Activated T-helper 1 cell treated with anti-CD3 and anti-CD28 coated beads, Interleukin-12 subunit alpha, Interleukin-12 subunit beta, Interleukin-2, Interleukin-4 antibody, amounts not matched to agents 30 ng/mL and 10 ng/mL and 1 ng/mL, durations not matched to agents 14 hours and 24 hours and 36 hours (primary cell): Measurements from ENCODE around the gene GABBR2. TPM values are rescaled to one million over a fixed set of nuclear protein-coding genes. Genes with fewer than 3 reads are reported as not detected.

Experiments
- DNase-seq: peaks from one replicate; pipeline ENCODE4 v3.0.0; 2021; ENCODE audit warnings: low spot score
- H3K27ac Mint-ChIP-seq: one replicate; pipeline ENCODE4 v1.8.0; 2021; ENCODE audit warnings: mild to moderate bottlenecking, mixed read lengths
- H3K27me3 Mint-ChIP-seq: one replicate; pipeline ENCODE4 v1.8.0; 2022; ENCODE audit warnings: mild to moderate bottlenecking, moderate library complexity, mixed read lengths; ENCODE audit not compliant: insufficient read depth
- H3K36me3 Mint-ChIP-seq: one replicate; pipeline ENCODE4 v1.8.0; 2021; ENCODE audit warnings: low read depth, mixed read lengths
- H3K4me1 Mint-ChIP-seq: one replicate; pipeline ENCODE4 v1.8.0; 2021; ENCODE audit warnings: low read depth, mixed read lengths
- H3K4me3 Mint-ChIP-seq: one replicate; pipeline ENCODE4 v1.8.0; 2021; ENCODE audit warnings: mild to moderate bottlenecking, moderate library complexity, mixed read lengths
- H3K9me3 Mint-ChIP-seq: one replicate; pipeline ENCODE4 v1.8.0; 2021; ENCODE audit warnings: mixed read lengths
- intact Hi-C: fragments of 100-400 bp; cut with micrococcal nuclease; formaldehyde crosslinking; loops from one replicate; pipeline ENCODE4 v1.15.1; 2024
- total RNA-seq: library from RNA; stranded (reverse); gene quantifications from 2 replicates; pipeline ENCODE4 v1.2.3, GENCODE V29; 2022

The GABBR2 gene
- total RNA-seq, 1 donor from 2014 or later: not detected

GRCh38 chr9:98327249-98327561 is 381.5 kb downstream of the GABBR2 start:
- no peak for DNase-seq
- H3K4me1 Mint-ChIP-seq: no peaks in the 10 kb centered on the region
- H3K27ac Mint-ChIP-seq: no peak overlapping the region
- H3K27me3 Mint-ChIP-seq: peaks cover 10% of the 10 kb centered on the region
- H3K36me3 Mint-ChIP-seq: no peaks in the 10 kb centered on the region
- H3K4me3 Mint-ChIP-seq: no peak overlapping the region
- intact Hi-C loops: no loop called here
- no peaks in the 10 kb centered on the region for H3K9me3 Mint-ChIP-seq

DNA sequence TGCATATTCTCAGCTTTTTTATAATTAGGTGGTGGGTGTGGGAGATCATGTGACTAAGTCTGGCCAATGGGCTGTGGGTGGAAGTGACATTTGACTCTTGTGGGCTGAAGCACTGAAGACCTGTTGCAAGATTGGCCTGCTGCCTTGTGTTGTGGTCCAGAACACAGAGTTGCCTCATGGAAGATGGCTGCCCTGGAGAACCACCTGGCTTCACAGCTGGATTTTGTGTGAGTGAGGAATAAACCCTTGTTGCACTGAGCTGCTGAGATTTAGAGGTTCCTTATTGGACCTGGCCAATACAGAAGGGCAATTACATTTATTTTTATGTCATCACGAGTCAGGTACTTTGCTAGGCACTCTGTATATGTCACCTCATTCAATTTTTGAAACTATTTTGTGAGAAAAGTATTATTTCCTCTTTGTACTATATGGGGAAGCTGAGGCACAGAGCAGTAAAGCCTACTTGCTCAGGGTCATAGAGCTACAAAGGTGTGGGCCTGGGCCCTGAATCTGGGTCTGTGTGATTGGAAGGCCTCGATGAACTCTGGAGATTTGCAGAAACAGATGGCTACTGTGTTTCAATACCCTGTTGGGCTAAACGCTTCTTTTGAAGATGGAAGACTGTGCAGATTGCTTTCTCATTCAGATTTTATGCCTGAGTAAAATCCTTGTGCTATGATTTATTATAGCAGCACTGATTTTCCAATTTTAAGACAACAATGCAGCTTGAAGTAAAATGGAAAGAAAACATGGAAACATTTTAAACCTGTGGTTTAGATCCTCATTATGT is 382.1 kb downstream of the GABBR2 start:
- H3K4me1 Mint-ChIP-seq: no peaks in the 10 kb centered on the region
- intact Hi-C loops: no loop called here
- H3K27me3 Mint-ChIP-seq: peaks cover 10% of the 10 kb centered on the region
- H3K27ac Mint-ChIP-seq: no peak overlapping the region
- H3K9me3 Mint-ChIP-seq: no peaks in the 10 kb centered on the region
- DNase-seq: no peak
- H3K36me3 Mint-ChIP-seq: no peaks in the 10 kb centered on the region
- no peak overlapping the region for H3K4me3 Mint-ChIP-seq

GRCh38 chr9:98324801-98325200 is 383.9 kb downstream of the GABBR2 start:
- intact Hi-C loops: no loop called here
- Mint-ChIP-seq H3K4me1 (no peaks in the 10 kb centered on the region), H3K4me3 (no peak overlapping the region), H3K27ac (no peak overlapping the region), H3K9me3 (no peaks in the 10 kb centered on the region), H3K36me3 (no peaks in the 10 kb centered on the region), H3K27me3 (peaks cover 10% of the 10 kb centered on the region)
- no peak for DNase-seq

- intact Hi-C loops: no loop called here
- Mint-ChIP-seq H3K36me3 (no peaks in the 10 kb centered on the region), H3K4me1 (no peaks in the 10 kb centered on the region), H3K9me3 (no peaks in the 10 kb centered on the region), H3K4me3 (no peak overlapping the region), H3K27me3 (peaks cover 10% of the 10 kb centered on the region), H3K27ac (no peak overlapping the region)
- DNase-seq: no peak
Measured at GRCh38 chr9:98323831-98324135, 385.0 kb downstream of the GABBR2 start.

DNA sequence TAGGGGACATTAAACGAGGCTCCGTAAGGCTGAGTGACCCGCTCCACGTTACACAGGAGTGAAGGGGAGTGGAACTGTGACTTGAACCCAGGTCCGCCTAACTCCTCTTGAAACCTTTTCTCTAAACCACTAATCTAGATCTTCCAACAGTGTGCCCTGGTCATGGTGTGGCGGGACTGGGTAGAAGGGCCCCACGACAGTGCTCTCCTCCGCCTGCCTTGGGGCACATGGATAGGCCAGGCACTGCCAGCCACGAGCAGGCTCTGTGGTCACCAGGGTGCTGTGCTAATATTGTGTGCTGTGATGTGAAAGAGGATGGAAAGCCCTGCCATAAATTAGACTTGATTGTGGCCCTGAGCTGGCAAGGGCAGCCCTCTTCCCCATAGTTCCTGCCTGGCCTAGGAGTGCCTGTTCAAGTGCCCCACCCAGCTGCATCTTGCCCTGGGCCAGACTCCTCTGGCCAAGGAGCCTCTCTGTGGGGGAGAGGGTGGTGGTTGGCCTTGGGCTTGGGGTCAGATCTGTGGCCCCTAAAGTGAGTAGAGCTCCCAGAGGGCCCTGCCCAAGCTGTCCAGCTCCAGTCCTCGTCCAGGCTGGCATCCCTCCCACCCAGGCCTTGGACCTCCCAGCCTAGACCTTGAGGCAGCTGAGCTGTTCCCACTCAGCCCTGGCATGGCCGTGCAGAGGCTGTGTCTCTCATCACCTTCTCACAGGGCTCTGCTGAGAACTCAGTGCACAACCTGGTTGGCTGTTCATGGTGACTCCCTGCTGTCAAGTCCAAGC is 385.5 kb downstream of the GABBR2 start:
- intact Hi-C loops: no loop called here
- Mint-ChIP-seq H3K9me3 (no peaks in the 10 kb centered on the region), H3K27ac (no peak overlapping the region), H3K4me3 (no peak overlapping the region), H3K27me3 (peaks cover 10% of the 10 kb centered on the region), H3K4me1 (no peaks in the 10 kb centered on the region), H3K36me3 (no peaks in the 10 kb centered on the region)
- DNase-seq: no peak

DNA sequence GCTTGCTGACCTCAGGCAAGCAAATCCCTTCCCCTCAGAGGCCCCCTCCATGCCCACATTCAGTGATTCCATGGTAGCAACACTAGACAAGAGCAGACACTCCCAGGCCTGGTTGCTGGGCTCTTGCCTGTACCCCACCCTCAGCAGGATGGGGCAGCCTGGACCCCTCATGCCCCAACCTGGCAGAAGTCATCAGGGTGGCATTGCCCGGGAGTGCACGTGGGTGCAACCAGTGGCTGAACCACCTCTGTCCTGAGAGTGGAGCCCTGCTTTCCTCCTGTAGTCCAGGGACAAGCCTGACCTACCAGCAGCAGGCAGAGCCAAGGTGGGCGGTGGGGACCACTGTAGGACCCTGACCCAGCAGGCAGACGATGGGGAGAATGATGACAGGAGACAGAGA is 387.5 kb downstream of the GABBR2 start:
- Mint-ChIP-seq H3K9me3 (no peaks in the 10 kb centered on the region), H3K4me1 (no peaks in the 10 kb centered on the region), H3K36me3 (no peaks in the 10 kb centered on the region), H3K27me3 (peaks cover 10% of the 10 kb centered on the region), H3K4me3 (no peak overlapping the region), H3K27ac (no peak overlapping the region)
- no peak for DNase-seq
- intact Hi-C loops: no loop called here

DNA sequence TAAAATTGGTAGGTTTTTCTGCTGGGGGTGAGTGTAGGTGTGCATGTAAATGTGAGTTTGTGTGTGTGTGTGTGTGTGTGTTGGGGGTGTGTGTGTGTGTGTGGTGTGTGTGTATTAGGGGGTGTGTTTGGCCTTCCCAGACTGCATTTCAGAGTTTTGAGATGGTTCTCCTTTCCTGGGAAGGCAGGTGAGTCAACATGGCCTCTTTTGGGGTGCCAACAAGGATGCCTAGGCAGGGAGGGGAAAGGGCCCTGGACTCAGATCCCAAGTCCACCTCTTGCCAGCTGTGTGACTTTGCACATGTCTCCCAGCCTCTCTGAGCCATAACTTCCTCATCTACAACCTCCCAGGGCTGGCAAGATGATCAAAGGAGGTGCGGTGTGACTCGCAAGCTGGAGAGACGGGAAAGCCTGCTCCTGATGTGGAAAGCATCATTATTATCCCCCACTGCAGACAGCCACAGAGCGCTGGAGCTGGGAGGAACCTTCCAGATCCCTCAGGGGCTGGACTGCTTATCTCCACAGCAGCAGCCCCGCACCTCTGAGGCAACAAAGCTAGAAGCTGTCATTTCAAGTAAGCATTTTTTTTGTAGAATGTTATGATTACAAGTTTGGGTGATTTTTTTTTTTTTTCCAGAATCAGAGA is 389.8 kb downstream of the GABBR2 start:
- intact Hi-C loops: no loop called here
- no peak overlapping the region for H3K4me3 Mint-ChIP-seq
- H3K9me3 Mint-ChIP-seq: no peaks in the 10 kb centered on the region
- H3K27me3 Mint-ChIP-seq: peaks cover 6% of the 10 kb centered on the region
- no peak for DNase-seq
- peaks cover 6% of the 10 kb centered on the region for H3K4me1 Mint-ChIP-seq
- no peak overlapping the region for H3K27ac Mint-ChIP-seq
- H3K36me3 Mint-ChIP-seq: no peaks in the 10 kb centered on the region

DNA sequence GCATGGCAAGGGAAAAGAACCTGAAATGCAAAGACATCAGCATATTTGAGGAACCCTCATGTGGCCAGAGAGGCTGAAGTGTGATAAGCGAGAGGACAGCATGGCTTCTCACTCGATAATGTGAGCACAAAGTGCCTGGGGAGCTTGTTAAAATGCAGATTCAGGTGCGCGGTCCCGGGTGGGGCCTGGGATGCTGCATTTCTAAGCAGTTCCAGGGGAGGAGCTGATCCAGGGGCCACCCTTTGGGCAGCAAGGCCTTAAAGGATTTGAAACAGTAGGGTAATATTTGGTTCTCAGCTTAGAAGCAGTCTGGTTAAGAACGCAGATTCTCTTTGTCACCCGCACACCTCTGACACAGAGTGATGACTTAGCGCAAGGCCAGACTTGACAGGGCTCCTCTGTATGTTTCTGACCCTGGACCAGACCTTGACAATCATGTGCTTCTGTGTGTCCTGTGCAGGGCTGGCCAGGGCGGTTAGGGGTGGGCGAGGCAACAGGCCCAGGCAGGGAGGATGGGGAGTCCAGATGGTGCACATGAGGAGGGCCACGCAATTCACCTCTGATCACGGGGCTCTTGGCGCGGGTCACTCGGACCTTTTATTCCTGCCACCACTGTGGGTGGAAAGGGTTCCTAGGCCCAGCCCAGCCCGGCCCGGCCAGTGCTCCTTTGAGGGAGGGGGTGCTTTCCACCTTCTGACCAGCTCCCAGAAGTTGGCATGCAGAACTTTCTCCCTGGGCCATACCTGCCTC is 390.5 kb downstream of the GABBR2 start:
- Mint-ChIP-seq H3K27me3 (peaks cover 6% of the 10 kb centered on the region), H3K4me3 (no peak overlapping the region), H3K4me1 (peaks cover 6% of the 10 kb centered on the region), H3K9me3 (no peaks in the 10 kb centered on the region), H3K36me3 (no peaks in the 10 kb centered on the region), H3K27ac (no peak overlapping the region)
- intact Hi-C loops: no loop called here
- no peak for DNase-seq

- no peak for DNase-seq
- Mint-ChIP-seq H3K9me3 (no peaks in the 10 kb centered on the region), H3K4me3 (no peak overlapping the region), H3K36me3 (no peaks in the 10 kb centered on the region), H3K4me1 (peaks cover 6% of the 10 kb centered on the region), H3K27me3 (peaks cover 6% of the 10 kb centered on the region), H3K27ac (no peak overlapping the region)
- intact Hi-C loops: no loop called here
Measured at GRCh38 chr9:98317134-98317857, 391.4 kb downstream of the GABBR2 start.

DNA sequence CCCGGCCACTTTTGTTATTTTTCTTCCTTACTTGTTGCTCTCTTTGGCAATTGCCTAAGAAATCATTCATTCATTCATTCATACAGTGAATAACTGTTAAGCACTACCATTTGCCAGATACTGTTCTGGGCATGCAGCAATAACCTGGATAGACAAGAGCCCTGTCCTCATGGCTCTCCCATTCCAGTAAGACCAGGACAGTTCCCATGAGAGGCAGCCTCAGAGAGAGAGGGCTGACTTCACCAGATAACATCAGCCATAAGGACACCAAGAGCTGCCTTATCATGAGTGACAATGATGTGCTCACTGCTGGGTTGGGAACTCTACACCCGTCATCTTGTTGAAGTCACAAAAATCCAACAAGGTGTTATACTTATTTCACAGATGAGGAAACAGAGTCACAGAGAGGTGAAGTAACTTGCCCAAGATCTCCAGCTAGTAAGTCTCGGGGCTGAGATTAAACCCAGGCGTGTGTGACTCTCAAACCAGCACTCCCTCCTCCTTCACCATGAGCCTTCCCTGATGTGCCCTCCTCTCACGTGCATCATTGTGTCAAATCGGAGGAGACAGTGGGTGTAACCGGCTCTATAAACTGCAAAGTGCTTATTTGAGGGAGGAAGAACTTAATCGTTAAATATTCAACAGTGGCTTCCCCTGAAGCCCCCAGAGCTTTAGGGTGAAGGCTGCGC is 392.1 kb downstream of the GABBR2 start:
- H3K27ac Mint-ChIP-seq: no peak overlapping the region
- peaks cover 8% of the 10 kb centered on the region for H3K27me3 Mint-ChIP-seq
- H3K4me3 Mint-ChIP-seq: no peak overlapping the region
- H3K4me1 Mint-ChIP-seq: peaks cover 6% of the 10 kb centered on the region
- intact Hi-C loops: no loop called here
- H3K9me3 Mint-ChIP-seq: no peaks in the 10 kb centered on the region
- DNase-seq: no peak
- H3K36me3 Mint-ChIP-seq: no peaks in the 10 kb centered on the region

DNA sequence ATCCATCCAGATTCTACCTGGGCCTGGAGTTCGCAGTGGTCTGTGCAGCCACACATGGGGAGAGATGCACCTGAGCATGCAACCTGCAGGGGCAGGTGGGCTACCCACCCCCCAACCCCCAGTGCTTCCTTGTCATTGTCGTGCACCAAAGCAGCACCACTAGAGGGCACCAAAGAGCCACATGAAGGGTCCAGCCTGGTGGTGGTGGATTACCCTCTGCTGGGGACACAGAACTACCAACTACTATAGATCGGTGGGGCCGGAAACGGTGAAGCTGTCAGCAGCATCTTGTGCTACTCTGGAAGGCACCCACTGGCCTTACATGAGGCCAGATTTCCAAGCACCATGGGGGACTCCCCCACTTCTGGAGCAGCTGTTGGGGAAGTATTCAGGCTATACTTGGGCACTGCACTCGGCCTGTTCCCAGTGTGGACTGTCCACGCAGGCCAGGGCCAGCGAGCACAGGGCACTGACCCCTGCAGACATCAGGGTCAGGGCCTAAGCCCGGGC is 393.1 kb downstream of the GABBR2 start:
- intact Hi-C loops: loop anchor here (1.0 kb wide), 2 partner anchors 461 to 476 kb away; no protein-coding TSS in a partner anchor

DNA sequence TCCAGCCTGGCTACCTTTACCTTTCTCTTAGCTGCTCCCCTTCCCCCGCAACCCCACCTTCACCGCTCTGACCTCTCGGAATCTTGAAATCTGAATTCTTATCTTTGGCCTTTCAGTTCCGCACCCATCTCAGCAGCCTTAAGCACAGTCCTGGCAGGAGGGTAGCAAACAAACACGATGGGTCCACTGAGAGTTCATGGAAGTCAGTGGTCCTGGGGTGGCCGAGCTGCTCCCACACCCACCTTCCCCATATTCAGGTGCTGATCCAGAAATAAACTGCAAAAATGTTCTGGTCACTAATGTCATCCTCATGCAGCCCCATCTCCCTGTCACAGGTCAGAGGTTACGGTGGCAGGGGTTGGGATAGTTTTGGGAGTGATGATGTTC is 393.7 kb downstream of the GABBR2 start:
- intact Hi-C loops: loop anchor here (1.0 kb wide), 2 partner anchors 461 to 476 kb away; no protein-coding TSS in a partner anchor
- Mint-ChIP-seq H3K36me3 (no peaks in the 10 kb centered on the region), H3K4me1 (peaks cover 6% of the 10 kb centered on the region), H3K9me3 (no peaks in the 10 kb centered on the region), H3K27ac (peak overlapping the region; percentile 47), H3K4me3 (no peak overlapping the region), H3K27me3 (peaks cover 4% of the 10 kb centered on the region)
- DNase-seq: no peak

More for the DNA sequence above, 393.1 kb downstream of the GABBR2 start:
- Mint-ChIP-seq H3K36me3 (no peaks in the 10 kb centered on the region), H3K27me3 (peaks cover 4% of the 10 kb centered on the region), H3K9me3 (no peaks in the 10 kb centered on the region), H3K27ac (no peak overlapping the region), H3K4me3 (no peak overlapping the region), H3K4me1 (peaks cover 6% of the 10 kb centered on the region)
- peak; percentile 62 for DNase-seq
